ENCODE results near the gene DNAJB2.
"Not testable (repeated sequence)": the region's sequence is repeated elsewhere in the genome, so short reads cannot be mapped to it uniquely, and the experiment has no call there.

DNAJB2 gene

GRCh38 chr2:219300022-219300421, 20.9 kb downstream of the DNAJB2 start:
- no peak for TF ChIP-seq CTCF (IDR thresholded peaks at IDR 0.05; ENCODE audit: low read depth, low read length, missing control alignments)
- H3K4me3 ChIP-seq (ENCODE audit: low read depth, low read length) = no peak overlapping the region
- no peak for DNase-seq (ENCODE audit: low read depth)

GRCh38 chr2:219302412-219302968, 23.3 kb downstream of the DNAJB2 start:
- TF ChIP-seq CTCF (IDR thresholded peaks at IDR 0.05; ENCODE audit: low read depth, low read length, missing control alignments) = no peak
- DNase-seq (ENCODE audit: low read depth) = no peak
- H3K4me3 ChIP-seq (ENCODE audit: low read depth, low read length) = no peak overlapping the region

- DNase-seq (ENCODE audit: low read depth) = no peak
- no peak for TF ChIP-seq CTCF (IDR thresholded peaks at IDR 0.05; ENCODE audit: low read depth, low read length, missing control alignments)
- no peak overlapping the region for H3K4me3 ChIP-seq (ENCODE audit: low read depth, low read length)
Measured at GRCh38 chr2:219304223-219304622, 25.1 kb downstream of the DNAJB2 start.

- TF ChIP-seq CTCF (IDR thresholded peaks at IDR 0.05; ENCODE audit: low read depth, low read length, missing control alignments) = no peak
- H3K4me3 ChIP-seq (ENCODE audit: low read depth, low read length) = no peak overlapping the region
- DNase-seq (ENCODE audit: low read depth) = no peak
Measured at GRCh38 chr2:219306047-219306446, 26.9 kb downstream of the DNAJB2 start.

- no peak for TF ChIP-seq CTCF (IDR thresholded peaks at IDR 0.05; ENCODE audit: low read depth, low read length, missing control alignments)
- DNase-seq (ENCODE audit: low read depth) = no peak
- H3K4me3 ChIP-seq (ENCODE audit: low read depth, low read length) = no peak overlapping the region
Measured at GRCh38 chr2:219308142-219309101, 29.3 kb downstream of the DNAJB2 start.

- TF ChIP-seq CTCF (IDR thresholded peaks at IDR 0.05; ENCODE audit: low read depth, low read length, missing control alignments) = no peak
- no peak within 1 kb of the TSS for H3K4me3 ChIP-seq (ENCODE audit: low read depth, low read length)
- no peak for DNase-seq (ENCODE audit: low read depth)
Measured at GRCh38 chr2:219309278-219309677, 30.1 kb downstream of the DNAJB2 start, which contains the start of gene PTPRN. Gene PTPRN, minus strand, starts transcription at chr2:219309401. Its CDS starts 69 bp downstream, at chr2:219309332.

GRCh38 chr2:219312683-219313263, 33.6 kb downstream of the DNAJB2 start:
- not testable (repeated sequence) for DNase-seq (ENCODE audit: low read depth); H3K4me3 ChIP-seq (ENCODE audit: low read depth, low read length)

All from GM12864 (cell line).